GM12878 (cell line): ENCODE measurements around the gene TMEM26. TPM values are rescaled to one million over a fixed set of nuclear protein-coding genes. Genes with fewer than 3 reads are reported as not detected.

ENCODE experiments used
- ATAC-seq: fragments of 200-7000 bp; cut with Tn5 transposase; 3 replicates; pipeline ENCODE4 v1.9.1; 2020; ENCODE audit warnings: mild to moderate bottlenecking, moderate library complexity
- BruUV-seq: library from RNA; stranded (reverse); fragments of 400-500 nt; replicated peaks from 2 replicates; lab custom pipeline; 2021; lab: Mats Ljungman, UMichigan
- CTCF ChIA-PET: fragments of 300-600 bp; sonication (Branson Sonifier 250); formaldehyde crosslinking; extraction: SDS; loops from one replicate; lab custom pipeline; 2021; ENCODE audit warnings: inconsistent platforms; lab: Yijun Ruan, JAX
- POLR2A ChIA-PET: fragments of 350-600 bp; formaldehyde crosslinking; extraction: SDS; loops from one replicate; lab custom pipeline; 2021; ENCODE audit warnings: inconsistent platforms; lab: Charles Lee
- RAD21 ChIA-PET: fragments of 300-600 bp; sonication (Branson Sonifier 250); formaldehyde crosslinking; loops from one replicate; lab custom pipeline; 2023; ENCODE audit warnings: antibody characterized with exemption; ENCODE audit not compliant: unreplicated experiment; lab: Charles Lee
- SMC1A ChIA-PET: fragments of 300-600 bp; sonication (Branson Sonifier 250); formaldehyde crosslinking; loops from one replicate; lab custom pipeline; 2023; ENCODE audit not compliant: unreplicated experiment, uncharacterized antibody; lab: Charles Lee
- DNase-seq: peaks from one replicate; pipeline ENCODE4 v3.0.0-alpha.2; 2011; ENCODE audit warnings: low read depth, low spot score
- FAIRE-seq: peaks from 3 replicates; lab custom pipeline; 2011; peaks lifted over from hg19 to GRCh38; lab: Jason Lieb, UNC
- H2AFZ ChIP-seq: 2 replicates; pipeline ENCODE4 v1.6.0; 2011; ENCODE audit warnings: low read depth, low read length, control low read depth; ENCODE audit not compliant: control insufficient read depth
- H3K27ac ChIP-seq: 2 replicates; pipeline ENCODE4 v1.5.1; 2011; ENCODE audit warnings: control low read depth; ENCODE audit not compliant: control insufficient read depth, insufficient read depth
- H3K27me3 ChIP-seq, 2 experiments: replicated peaks in 1 of 2; 2 replicates each; pipeline versions ENCODE4 v1.6.0 to v1.6.1; 2011; ENCODE audit warnings: low read length in 1 of 2; ENCODE audit not compliant: control insufficient read depth in 2 of 2, insufficient read depth in 2 of 2
- H3K36me3 ChIP-seq, 2 experiments: 2 replicates each; pipeline ENCODE4 v1.5.1; 2011; ENCODE audit warnings: low read length in 1 of 2; ENCODE audit not compliant: control insufficient read depth in 2 of 2, insufficient read depth in 2 of 2
- H3K4me1 ChIP-seq: 2 replicates; pipeline ENCODE4 v1.6.1; 2011; ENCODE audit warnings: mild to moderate bottlenecking, low read length, moderate library complexity, mixed read lengths; ENCODE audit not compliant: control insufficient read depth, insufficient read depth
- H3K4me2 ChIP-seq: 2 replicates; pipeline ENCODE4 v1.6.0; 2011; ENCODE audit warnings: control low read depth; ENCODE audit not compliant: control insufficient read depth, insufficient read depth
- H3K4me3 ChIP-seq: fragments of 200-600 bp; sonication (generic); 2 replicates; pipeline ENCODE4 v1.5.1; 2016
- H3K79me2 ChIP-seq: 2 replicates; pipeline ENCODE4 v1.6.0; 2011; ENCODE audit warnings: low read length; ENCODE audit not compliant: control insufficient read depth, insufficient read depth
- H3K9ac ChIP-seq: 2 replicates; pipeline ENCODE4 v1.8.0; 2011; ENCODE audit warnings: low read length, control low read depth, mixed read lengths; ENCODE audit not compliant: control insufficient read depth, insufficient read depth
- H3K9me3 ChIP-seq: replicated peaks from 3 replicates; pipeline ENCODE4 v1.5.1; 2011; ENCODE audit warnings: mild to moderate bottlenecking, low read length; ENCODE audit not compliant: control insufficient read depth, insufficient read depth
- H4K20me1 ChIP-seq: 2 replicates; pipeline ENCODE4 v1.6.0; 2011; ENCODE audit not compliant: control insufficient read depth, insufficient read depth
- BACH1 ChIP-seq: fragments of 450-650 bp; IDR thresholded peaks from 2 replicates; pipeline ENCODE4 v1.6.1; 2017; ENCODE audit warnings: mild to moderate bottlenecking, borderline replicate concordance
- SPI1 ChIP-seq: IDR thresholded peaks from 2 replicates; pipeline ENCODE4 v1.6.1; 2011; ENCODE audit warnings: low read depth, mild to moderate bottlenecking, low read length, moderate library complexity, borderline replicate concordance; ENCODE audit not compliant: insufficient read depth
- WRNIP1 ChIP-seq: IDR thresholded peaks from 2 replicates; pipeline ENCODE4 v1.6.1; 2011; ENCODE audit warnings: low read depth, low read length, improper control_type of control experiment, borderline replicate concordance
- WGBS: methylation state at CpG from one replicate; pipeline ENCODE4 v1.1.6; 2016; ENCODE audit warnings: low lambda C conversion rate; ENCODE audit not compliant: insufficient replicate concordance, insufficient coverage; ENCODE audit errors: missing lambda C conversion rate; 5-methylcytosine and 5-hydroxymethylcytosine counted together
- in situ Hi-C: fragments of 300-500 bp; cut with MboI; formaldehyde crosslinking; loops from 9 replicates; pipeline ENCODE4 v1.14.3; 2018; ENCODE audit warnings: mixed read lengths
- intact Hi-C: fragments of 100-400 bp; cut with micrococcal nuclease; formaldehyde crosslinking; loops from one replicate; pipeline ENCODE4 v1.14.2; 2022; ENCODE audit not compliant: unreplicated experiment
- polyA plus RNA-seq, 11 experiments: library from polyadenylated mRNA; depleted of rRNA in 4 of 11; unstranded in 6 of 11; stranded (reverse) in 5 of 11; fragments of >200 nt; fragmentation: Nextera tagmentation in 4 of 11; fragmentation: Illumina TruSeq in 1 of 11; extraction: Ambion mirVana in 4 of 11; extraction: Trizol in 1 of 11; gene quantifications; 1 replicate in 1 of 11; 2 replicates in 10 of 11; pipeline versions ENCODE4 v1.2.1 to v1.2.3, GENCODE V29; 2011 to 2016; ENCODE audit warnings: inconsistent platforms in 2 of 11, missing spikeins in 2 of 11, low read depth in 1 of 11
- total RNA-seq, 4 experiments: library from RNA; depleted of rRNA in 3 of 4; stranded (reverse); fragments of >200 nt in 3 of 4; fragmentation: Illumina TruSeq in 1 of 4; extraction: Trizol in 1 of 4; gene quantifications; 2 replicates each; pipeline versions ENCODE4 v1.2.1 to v1.2.3, GENCODE V29; 2013 to 2021

TMEM26 gene
- total and polyA plus RNA-seq, 10 of the 15 experiments (the other 5 are each of a cell fraction or from before 2014, with no cell fraction given), result not detected

DNA sequence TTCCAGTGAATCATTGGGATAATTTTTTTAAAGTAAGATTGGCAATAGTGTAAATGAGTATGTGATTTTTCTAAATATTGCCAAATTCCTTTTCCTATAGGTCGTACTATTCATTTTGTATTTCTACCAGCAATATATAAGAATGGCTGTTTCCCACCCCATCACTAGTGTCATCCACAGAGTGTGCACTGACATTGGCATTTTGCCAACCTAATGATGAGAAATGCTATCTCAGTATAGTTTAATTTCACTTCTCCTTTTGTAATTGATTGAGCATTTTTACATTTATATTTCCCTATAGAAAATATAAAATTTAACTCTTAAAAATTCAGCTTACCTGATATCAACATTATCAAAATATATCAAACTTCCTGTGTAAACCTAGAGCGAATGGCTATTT is 17.6 kb upstream of the TMEM26 start:
- intact Hi-C loops, result no loop called here
- no peaks in the 10 kb centered on the region for H3K4me1 ChIP-seq

DNA sequence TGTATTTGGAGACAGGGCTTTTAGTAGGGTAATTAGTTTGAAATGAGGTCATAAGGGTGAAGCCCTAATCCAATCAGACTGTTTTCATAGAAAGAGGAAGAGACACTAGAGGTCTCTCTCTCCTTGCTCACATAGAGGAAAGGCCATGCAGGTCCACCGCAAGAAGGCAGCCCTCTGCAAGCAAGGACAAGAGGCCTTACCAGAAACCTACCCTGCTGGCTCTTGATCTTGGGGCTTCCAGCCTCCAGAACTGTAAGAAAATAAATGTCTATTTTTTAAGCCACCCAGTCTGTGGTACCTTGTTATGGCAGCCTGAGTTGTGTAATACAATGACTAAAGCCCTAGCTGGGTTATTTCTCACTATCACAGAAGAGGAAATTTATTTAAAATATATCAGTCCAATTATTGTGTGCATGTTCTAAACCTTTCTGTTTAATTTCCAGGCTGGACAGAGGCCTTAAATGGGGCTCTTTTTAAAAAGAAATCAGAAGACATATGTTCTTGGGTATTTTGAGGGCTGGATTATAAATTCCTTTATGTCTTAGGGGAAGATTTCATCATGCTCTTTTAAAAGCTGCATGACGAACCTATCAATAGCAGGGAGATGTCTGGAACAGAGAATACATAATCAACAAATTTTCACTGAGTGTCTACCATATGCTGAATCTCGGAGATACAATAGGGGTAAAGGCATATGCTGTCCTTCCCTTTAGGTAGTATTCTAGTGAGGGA is 12.9 kb upstream of the TMEM26 start:
- Histone ChIP-seq H3K9ac (no peak overlapping the region), H3K27ac (no peak overlapping the region), H3K79me2 (no peaks in the 10 kb centered on the region), H3K4me2 (no peak overlapping the region), H2AFZ (no peak overlapping the region), H3K36me3 (no peaks in the 10 kb centered on the region), H4K20me1 (no peaks in the 10 kb centered on the region), H3K4me1 (no peaks in the 10 kb centered on the region), H3K9me3 (no peaks in the 10 kb centered on the region), H3K27me3 (no peaks in the 10 kb centered on the region), H3K4me3 (no peak overlapping the region)
- FAIRE-seq (no peak), DNase-seq (no peak), ATAC-seq (peak; percentile 43; the same call in 2 of the 3 replicates)
- 33% methylated on average over 3 of the region's 3 CpGs for WGBS
- intact Hi-C loops (no loop called here), in situ Hi-C loops (no loop called here)
- ChIA-PET RAD21 (no interaction called here), CTCF (interaction anchor here (0.6 kb wide), 1 partner anchor 125 kb away, joined by 3 read pairs; no protein-coding TSS in a partner anchor), SMC1A (no interaction called here), POLR2A (no interaction called here)
- BruUV-seq, result no TSS peak
- no peak for TF ChIP-seq WRNIP1
- TF ChIP-seq, all 136 proteins: peak for 0

More for the DNA sequence above, 17.6 kb upstream of the TMEM26 start:
- Histone ChIP-seq H2AFZ (no peak overlapping the region), H3K4me2 (no peak overlapping the region), H4K20me1 (no peaks in the 10 kb centered on the region), H3K9me3 (no peaks in the 10 kb centered on the region), H3K36me3 (no peaks in the 10 kb centered on the region), H3K4me3 (no peak overlapping the region), H3K27me3 (no peaks in the 10 kb centered on the region), H3K79me2 (no peaks in the 10 kb centered on the region), H3K9ac (no peak overlapping the region), H3K27ac (no peak overlapping the region)
- ATAC-seq (no peak), FAIRE-seq (no peak), DNase-seq (no peak)
- TF ChIP-seq SPI1, result peak; percentile 15; the same call in 1 of the 2 replicates
- no peak for TF ChIP-seq BACH1
- ChIA-PET SMC1A (no interaction called here), CTCF (interaction anchor here (0.7 kb wide), 1 partner anchor 650 kb away, joined by 3 read pairs; no protein-coding TSS in a partner anchor), POLR2A (no interaction called here), RAD21 (no interaction called here)
- in situ Hi-C loops, result no loop called here
- BruUV-seq, result no TSS peak
- WGBS, result 47% methylated on average over 2 of the region's 2 CpGs
